HG03521 (cell line): ENCODE results near the gene MTA1.

ENCODE experiments used
- ATAC-seq: cut with Tn5 transposase; IDR thresholded peaks from one replicate; pipeline ENCODE4 v1.9.1; 2021; ENCODE audit warnings: mild to moderate bottlenecking, moderate library complexity; ENCODE audit not compliant: unreplicated experiment

Gene MTA1

GRCh38 chr14:105474483-105475268 is 55.0 kb downstream of the MTA1 start, which contains the start of gene CRIP2:
TSS of gene CRIP2 (plus strand) at chr14:105474821. CDS start at chr14:105474863, 42 bp downstream.
- ATAC-seq: no peak

DNA sequence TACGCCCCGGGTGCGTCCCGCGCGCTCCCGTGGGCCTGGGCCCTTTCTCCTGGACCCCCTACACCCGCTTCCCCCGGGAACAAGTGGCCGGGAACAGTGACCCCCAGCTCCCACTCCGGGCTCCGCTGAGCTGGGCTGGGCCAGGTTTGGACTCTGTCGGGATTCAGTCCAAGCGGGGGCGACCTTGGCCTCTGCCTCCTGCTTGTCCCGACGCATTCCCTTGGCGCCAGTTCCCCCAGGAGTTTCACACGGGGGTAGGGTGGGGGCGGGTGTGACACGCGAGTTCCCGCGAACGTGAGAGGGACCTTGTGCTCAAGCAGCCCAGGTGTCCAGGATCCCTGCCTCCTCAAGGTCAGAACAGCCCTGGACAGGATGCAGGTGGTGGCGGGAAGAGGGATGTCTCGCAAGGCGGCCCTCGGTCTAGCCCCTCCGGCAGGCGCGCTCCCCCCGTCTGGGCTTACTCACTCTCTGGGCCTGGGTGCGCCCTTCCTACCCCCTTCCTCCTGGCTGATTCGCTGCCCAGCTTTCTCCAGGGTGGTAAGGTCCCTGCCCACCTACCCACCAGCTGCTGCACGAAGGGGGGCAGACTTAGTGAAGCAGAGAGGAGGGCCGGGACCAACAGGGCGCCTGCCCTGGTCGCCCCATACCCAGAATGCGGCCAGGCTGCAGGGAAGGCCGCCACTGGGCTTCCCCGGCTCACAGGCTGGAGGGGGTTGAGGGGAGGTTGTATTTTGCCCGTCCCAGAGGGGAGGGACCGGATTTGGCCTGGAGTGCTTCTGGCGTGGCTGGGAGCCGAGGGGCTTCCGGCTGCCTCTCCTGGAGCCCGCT is 55.9 kb downstream of the MTA1 start:
- no peak for ATAC-seq

- ATAC-seq: no peak
Observed at GRCh38 chr14:105476097-105476830, 56.6 kb downstream of the MTA1 start.

DNA sequence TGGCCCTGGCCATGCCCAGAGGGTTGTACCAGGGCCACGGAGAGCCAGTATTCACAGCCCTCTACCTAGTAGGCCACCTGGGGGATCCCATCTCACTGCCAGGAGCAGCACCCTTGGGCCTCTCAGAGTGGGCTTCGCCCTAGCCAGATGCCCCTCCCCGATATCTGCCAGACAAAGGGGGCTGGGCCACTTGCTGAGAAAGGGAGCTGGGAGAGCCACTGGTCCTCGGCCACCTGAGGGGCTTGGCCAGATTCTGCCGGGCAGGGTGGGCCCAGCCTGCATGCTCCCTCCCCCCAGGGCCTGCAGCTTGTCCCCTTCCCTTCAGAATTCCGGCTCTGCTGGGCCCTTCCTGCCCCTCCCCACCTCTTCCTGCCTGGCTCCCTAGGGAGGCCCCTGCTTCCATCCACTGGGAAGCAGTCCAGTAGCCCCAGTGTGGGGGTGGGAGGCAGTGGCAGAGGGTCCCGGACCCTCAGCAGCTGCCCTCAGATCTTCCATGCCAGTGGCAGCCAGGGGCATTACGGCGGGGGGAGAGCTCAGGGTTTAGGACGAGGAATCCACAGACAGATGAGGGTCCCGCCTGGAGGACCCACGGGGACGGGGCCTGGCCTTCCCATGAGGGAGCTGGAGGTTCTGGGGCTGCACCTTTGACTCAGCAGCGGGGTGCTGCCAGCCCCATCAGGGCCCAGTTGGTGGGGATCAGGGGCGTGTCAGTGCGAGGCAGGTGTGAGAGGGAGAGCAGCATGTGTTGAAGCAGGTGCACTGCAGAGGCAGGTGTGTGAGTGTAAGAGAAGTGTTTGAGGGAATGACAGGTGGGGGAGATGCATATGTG is 57.4 kb downstream of the MTA1 start:
- ATAC-seq: no peak

DNA sequence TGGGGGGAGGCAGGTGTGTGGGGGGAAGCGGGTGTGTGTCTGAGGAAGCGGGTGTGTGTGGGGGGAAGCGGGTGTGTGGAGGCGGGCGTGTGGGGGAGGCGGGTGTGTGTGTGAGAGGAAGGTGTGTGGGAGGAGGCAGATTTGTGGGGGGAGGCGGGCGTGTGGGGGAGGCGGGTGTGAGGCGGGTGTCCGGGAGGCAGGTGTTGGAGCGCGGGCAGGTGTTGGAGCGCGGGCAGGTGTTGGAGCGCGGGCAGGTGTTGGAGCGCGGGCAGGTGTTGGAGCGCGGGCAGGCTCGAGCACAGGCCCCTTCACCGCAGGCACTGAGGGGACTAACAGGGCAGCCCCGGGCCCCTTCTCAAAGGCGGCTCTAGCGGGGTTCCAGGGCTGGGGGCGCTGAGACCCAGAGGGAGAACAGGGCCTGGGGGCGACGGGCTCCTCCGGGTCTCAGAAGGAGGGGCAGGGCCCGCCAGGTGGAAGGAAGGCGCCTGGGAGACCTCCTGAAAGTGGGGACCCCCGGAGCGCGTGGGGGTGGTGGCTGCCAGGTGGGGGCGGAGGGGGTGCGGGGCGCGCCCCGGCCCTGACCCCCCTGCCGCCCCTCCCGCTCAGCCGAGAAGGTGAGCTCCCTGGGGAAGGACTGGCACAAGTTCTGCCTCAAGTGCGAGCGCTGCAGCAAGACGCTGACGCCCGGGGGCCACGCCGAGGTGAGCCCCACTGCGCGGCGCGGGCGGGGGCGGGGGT is 58.2 kb downstream of the MTA1 start:
- ATAC-seq: no peak

DNA sequence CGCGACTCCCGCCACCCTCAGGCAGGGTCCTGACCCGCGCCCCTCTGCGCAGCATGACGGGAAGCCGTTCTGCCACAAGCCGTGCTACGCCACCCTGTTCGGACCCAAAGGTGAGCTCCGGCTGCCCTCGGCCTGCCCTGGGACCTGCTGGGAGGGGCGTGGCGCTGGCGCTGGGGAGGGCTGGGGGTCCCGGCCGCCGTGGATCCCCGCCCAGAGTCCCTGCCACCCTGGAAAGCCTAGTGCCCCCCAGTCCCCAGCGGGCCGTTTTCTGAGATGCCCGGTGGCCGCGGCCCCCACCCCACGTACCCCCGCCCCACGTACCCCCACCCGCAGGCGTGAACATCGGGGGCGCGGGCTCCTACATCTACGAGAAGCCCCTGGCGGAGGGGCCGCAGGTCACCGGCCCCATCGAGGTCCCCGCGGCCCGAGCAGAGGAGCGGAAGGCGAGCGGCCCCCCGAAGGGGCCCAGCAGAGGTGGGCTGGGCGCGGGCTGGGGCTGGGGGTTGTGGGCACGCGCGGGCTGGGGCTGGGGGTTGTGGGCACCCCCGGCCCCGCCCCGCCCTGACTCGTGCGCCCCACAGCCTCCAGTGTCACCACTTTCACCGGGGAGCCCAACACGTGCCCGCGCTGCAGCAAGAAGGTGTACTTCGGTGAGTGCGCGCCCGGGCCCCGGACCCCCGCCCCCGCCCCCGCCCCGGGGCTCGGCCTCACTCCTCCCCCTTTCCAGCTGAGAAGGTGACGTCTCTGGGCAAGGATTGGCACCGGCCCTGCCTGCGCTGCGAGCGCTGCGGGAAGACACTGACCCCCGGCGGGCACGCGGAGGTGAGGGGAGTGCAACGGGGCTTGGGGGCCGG is 59.0 kb downstream of the MTA1 start:
- ATAC-seq: no peak

DNA sequence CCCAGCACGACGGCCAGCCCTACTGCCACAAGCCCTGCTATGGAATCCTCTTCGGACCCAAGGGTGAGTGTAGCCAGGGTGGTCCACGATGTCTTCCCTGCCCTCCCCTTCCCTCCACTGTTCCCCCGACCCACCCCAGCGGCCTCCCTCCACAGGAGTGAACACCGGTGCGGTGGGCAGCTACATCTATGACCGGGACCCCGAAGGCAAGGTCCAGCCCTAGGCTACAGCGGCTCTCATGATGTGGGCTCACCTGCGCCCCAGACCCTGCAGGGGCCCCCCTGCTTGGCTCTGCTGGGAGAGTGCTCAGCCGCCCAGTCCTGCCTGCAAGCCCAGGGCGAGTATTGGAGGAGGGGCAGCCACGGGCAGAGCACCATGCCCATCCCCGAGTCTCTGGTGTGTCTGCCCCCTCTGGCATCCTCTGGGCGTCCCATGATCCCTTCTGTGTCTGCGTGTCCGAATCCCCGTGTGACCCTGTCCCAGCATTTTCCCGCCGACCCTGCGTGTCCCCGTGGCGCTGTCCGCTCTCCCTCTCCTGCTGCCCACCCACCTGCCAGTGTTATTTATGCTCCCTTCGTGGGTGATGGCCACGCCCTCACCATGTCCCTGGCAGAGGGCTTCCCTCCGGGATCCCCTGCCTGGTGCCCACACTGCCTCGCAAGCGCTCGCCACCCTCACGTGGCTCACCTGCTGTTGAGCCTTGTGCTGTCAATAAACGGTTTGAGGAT is 60.0 kb downstream of the MTA1 start:
- ATAC-seq: no peak

- no peak for ATAC-seq
Observed at GRCh38 chr14:105480199-105480746, 60.6 kb downstream of the MTA1 start.

DNA sequence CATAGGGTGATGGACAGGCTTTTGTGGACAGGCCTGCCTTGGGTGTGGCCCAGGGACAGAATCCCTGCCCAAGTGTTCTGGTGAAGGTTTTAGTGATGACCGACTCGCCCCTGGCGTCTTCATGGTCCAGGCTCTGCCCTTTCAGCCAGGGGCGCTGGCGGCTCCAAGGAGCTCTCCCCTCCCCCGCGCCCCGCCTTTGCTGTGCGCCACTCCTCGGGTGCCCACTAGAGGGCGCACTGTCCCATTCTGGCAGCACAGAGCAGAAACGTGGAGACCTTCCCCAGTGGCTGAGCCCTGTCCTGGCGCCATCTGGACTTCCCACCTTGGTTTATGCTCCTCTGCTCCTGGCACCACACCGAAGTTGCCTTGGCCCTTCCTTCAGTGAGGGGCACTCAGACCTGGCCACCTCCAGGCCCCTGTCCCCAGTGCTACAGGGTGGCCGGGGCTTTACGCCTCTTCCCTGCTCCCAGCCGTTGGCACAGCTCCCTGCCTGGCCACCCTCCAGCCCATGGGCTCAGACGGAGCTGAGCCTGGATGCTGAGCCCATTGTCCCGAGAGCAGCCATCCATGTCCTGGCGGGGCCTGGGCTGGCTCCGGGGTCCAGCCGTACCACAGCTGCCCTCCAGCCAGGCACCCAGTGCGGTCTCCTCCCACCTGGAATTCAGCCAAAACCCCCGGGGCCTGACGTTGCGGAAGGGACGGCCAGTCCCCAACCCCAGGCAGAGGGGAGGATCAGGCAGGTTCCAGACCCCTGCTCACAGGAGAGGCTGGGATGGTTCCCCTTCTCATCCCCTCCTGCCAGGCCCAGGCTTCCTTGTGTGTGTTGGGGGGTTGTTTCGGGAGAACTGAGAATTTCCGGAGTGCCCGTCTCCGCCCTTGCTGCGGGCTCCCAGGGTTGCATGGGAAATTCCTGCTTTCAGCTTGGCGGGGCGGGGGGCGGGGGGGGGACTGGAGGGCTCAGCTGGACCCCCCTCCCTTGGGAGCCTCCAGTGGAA is 61.5 kb downstream of the MTA1 start:
- ATAC-seq: no peak

GRCh38 chr14:105481886-105482457 is 62.3 kb downstream of the MTA1 start:
- ATAC-seq: peak; percentile 46

GRCh38 chr14:105482486-105483110 is 63.0 kb downstream of the MTA1 start:
- ATAC-seq: no peak

GRCh38 chr14:105483300-105484068 is 63.9 kb downstream of the MTA1 start:
- no peak for ATAC-seq

DNA sequence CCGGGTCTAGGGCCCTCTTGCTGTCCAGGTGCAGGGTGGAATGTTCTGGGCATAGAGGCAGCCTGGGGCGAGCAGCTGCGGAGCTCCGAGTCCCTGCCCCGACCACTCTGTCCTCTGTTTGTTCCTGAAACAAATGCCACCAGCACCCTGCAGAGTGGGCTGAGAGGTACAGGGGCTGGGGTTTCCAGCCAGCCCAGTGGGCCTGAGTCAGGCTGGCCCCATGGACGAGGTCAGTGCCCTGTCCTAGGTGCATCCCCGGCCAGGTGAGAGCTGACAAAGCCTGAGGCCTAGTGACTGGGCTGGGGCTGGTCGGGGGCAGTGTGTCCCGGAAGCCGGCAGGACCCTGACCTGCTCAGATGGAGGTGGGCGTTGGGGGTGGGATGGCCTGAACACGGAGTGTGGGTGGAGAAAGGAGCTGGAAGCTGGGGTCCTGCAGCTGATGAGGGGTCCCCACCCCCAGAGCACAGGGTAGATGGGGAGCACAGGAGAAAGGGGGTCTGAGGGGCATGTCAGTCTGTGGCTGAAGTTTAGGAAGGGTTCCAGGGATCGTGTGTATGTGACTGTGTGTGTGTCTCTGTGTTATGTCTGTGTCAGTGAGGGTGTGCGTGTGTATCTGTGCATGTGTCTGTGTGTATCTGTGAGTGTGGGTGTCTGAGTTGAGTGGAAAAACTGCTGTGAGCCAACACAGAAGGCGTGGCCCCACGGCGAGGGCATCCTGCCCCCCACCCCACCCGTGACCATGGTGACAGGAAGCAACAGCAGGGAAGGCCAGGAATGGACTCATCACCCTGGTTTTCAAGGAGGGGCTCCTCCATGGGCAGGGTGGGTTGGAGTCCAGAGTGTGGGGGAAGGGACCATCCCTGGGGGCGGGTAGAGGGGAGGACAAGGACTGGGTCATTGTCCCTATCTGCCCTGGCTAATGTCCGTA is 64.7 kb downstream of the MTA1 start:
- ATAC-seq: no peak

DNA sequence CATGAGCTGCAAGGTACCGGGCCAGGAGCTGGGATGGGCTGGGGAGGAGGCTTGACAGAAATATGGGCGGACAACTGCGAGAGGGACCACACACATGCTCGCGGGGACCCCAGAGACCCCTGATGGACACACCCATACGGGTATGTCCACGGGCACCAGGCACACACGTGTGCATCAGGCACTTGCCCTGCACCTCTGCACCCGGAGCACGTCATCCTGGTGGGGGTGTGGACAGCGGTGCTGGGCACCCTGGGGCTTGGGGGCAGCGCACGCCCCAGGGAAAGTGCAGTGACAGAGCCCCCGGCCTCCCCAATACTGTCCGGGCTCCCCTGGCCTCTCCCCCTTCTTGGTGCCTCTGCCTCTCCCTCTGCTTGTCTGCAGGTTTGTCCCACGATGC is 65.4 kb downstream of the MTA1 start:
- ATAC-seq: no peak
